Measurements from ENCODE around the gene LRFN3. TPM values are rescaled to one million over a fixed set of nuclear protein-coding genes. Genes with fewer than 3 reads are reported as not detected.

Gene LRFN3
- total RNA-seq, 1 donor from 2014 or later = 7.7 TPM

Small RNA genes within 50 kb of the gene (small RNA-seq; reads per million reads assigned to genes)
- not detected for gene AF038458.1

Other genes with a start within 250 kb of the LRFN3 start
- not detected for gene ZBTB32, start 231.8 kb upstream of the LRFN3 start, total RNA-seq
- gene KMT2B, start 218.4 kb upstream of the LRFN3 start, total RNA-seq = 3.7 TPM
- gene IGFLR1, start 193.9 kb upstream of the LRFN3 start, total RNA-seq = 2.9 TPM
- 9.4 TPM for gene U2AF1L4, start 191.0 kb upstream of the LRFN3 start, total RNA-seq
- gene PSENEN, start 190.7 kb upstream of the LRFN3 start, total RNA-seq = 5.7 TPM
- 9.0 TPM for gene LIN37, start 187.8 kb upstream of the LRFN3 start, total RNA-seq
- gene HSPB6, start 179.3 kb upstream of the LRFN3 start, total RNA-seq = under 0.01 TPM
- gene PROSER3, start 178.2 kb upstream of the LRFN3 start, total RNA-seq = 3.3 TPM
- gene ARHGAP33, start 160.8 kb upstream of the LRFN3 start, total RNA-seq = 52.6 TPM
- not detected for gene PRODH2, start 123.5 kb upstream of the LRFN3 start, total RNA-seq
- 1.2 TPM for gene NPHS1, start 83.9 kb upstream of the LRFN3 start, total RNA-seq
- gene KIRREL2, start 79.5 kb upstream of the LRFN3 start, total RNA-seq = 0.41 TPM
- 214 TPM for gene APLP1, start 67.8 kb upstream of the LRFN3 start, total RNA-seq
- 2.4 TPM for gene NFKBID, start 35.8 kb upstream of the LRFN3 start, total RNA-seq
- 0.41 TPM for gene HCST, start 33.8 kb upstream of the LRFN3 start, total RNA-seq
- gene TYROBP, start 28.1 kb upstream of the LRFN3 start, total RNA-seq = 2.9 TPM
- gene SDHAF1, start 58.8 kb downstream of the LRFN3 start, total RNA-seq = 13.9 TPM
- gene SYNE4, start 72.4 kb downstream of the LRFN3 start, total RNA-seq = not detected
- 9.0 TPM for gene ALKBH6, start 77.8 kb downstream of the LRFN3 start, total RNA-seq
- 24.9 TPM for gene CLIP3, start 96.5 kb downstream of the LRFN3 start, total RNA-seq
- 2.9 TPM for gene THAP8, start 117.9 kb downstream of the LRFN3 start, total RNA-seq
- gene WDR62, start 118.5 kb downstream of the LRFN3 start, total RNA-seq = 0.82 TPM
- gene OVOL3, start 174.8 kb downstream of the LRFN3 start, total RNA-seq = not detected
- gene POLR2I, start 178.5 kb downstream of the LRFN3 start, total RNA-seq = 71.3 TPM
- 496 TPM for gene TBCB, start 179.1 kb downstream of the LRFN3 start, total RNA-seq
- gene CAPNS1, start 203.7 kb downstream of the LRFN3 start, total RNA-seq = 98.6 TPM
- gene COX7A1, start 216.1 kb downstream of the LRFN3 start, total RNA-seq = 1.6 TPM